IMR-90 (cell line): ENCODE data around the gene FNDC7. TPM values are rescaled to one million over a fixed set of nuclear protein-coding genes. Genes with fewer than 3 reads are reported as not detected.

ENCODE experiments used
- ATAC-seq: fragments of 200-7000 bp; cut with Tn5 transposase; 2 replicates; pipeline ENCODE4 v1.9.1; 2020; ENCODE audit warnings: low read depth, mild to moderate bottlenecking, moderate library complexity
- BruUV-seq: library from RNA; stranded (reverse); fragments of 400-500 nt; replicated peaks from 2 replicates; lab custom pipeline; 2021; lab: Mats Ljungman, UMichigan
- CTCF ChIA-PET: fragments of 300-600 bp; formaldehyde crosslinking; extraction: SDS; loops from one replicate; lab custom pipeline; 2021; ENCODE audit warnings: antibody characterized with exemption; lab: Yijun Ruan, JAX
- POLR2A ChIA-PET: fragments of 300-600 bp; sonication (Branson Sonifier 250); formaldehyde crosslinking; loops from one replicate; lab custom pipeline; 2022; ENCODE audit warnings: antibody characterized with exemption; ENCODE audit not compliant: unreplicated experiment; lab: Charles Lee
- DNase-seq: peaks from one replicate; pipeline ENCODE4 v3.0.0; 2013
- H2AFZ ChIP-seq: replicated peaks from 2 replicates; pipeline ENCODE3; 2013; ENCODE audit warnings: low read length, mild to moderate bottlenecking; ENCODE audit not compliant: poor library complexity
- H2AK5ac ChIP-seq: 2 replicates; pipeline ENCODE4 v1.6.1; 2013; ENCODE audit warnings: low read depth, low read length, inconsistent platforms
- H2AK9ac ChIP-seq: replicated peaks from 2 replicates; pipeline ENCODE3; 2013; ENCODE audit warnings: mild to moderate bottlenecking, low read depth, low read length, moderate library complexity; ENCODE audit not compliant: poor library complexity
- H2BK120ac ChIP-seq: 2 replicates; pipeline ENCODE4 v1.6.1; 2013; ENCODE audit warnings: low read depth, low read length, inconsistent platforms
- H2BK15ac ChIP-seq: 3 replicates; pipeline ENCODE4 v1.6.1; 2013; ENCODE audit warnings: low read depth, low read length, inconsistent platforms
- H2BK20ac ChIP-seq: 2 replicates; pipeline ENCODE4 v1.6.1; 2013; ENCODE audit warnings: low read depth, mild to moderate bottlenecking, inconsistent platforms, low read length, moderate library complexity
- H2BK5ac ChIP-seq: 2 replicates; pipeline ENCODE4 v1.6.1; 2013; ENCODE audit warnings: mild to moderate bottlenecking, low read depth, low read length, inconsistent platforms; ENCODE audit not compliant: poor library complexity, severe bottlenecking
- H3K14ac ChIP-seq: replicated peaks from 2 replicates; pipeline ENCODE4 v1.6.1; 2013; ENCODE audit warnings: low read depth, low read length, inconsistent platforms
- H3K18ac ChIP-seq: 2 replicates; pipeline ENCODE4 v1.6.1; 2013; ENCODE audit warnings: low read depth, low read length, control low read depth
- H3K23ac ChIP-seq: 2 replicates; pipeline ENCODE4 v1.6.1; 2013; ENCODE audit warnings: low read depth, low read length, inconsistent platforms
- H3K27ac ChIP-seq: 2 replicates; pipeline ENCODE4 v1.5.1; 2013; ENCODE audit warnings: mild to moderate bottlenecking, control low read depth, low read length; ENCODE audit not compliant: insufficient read depth
- H3K27me3 ChIP-seq: 2 replicates; pipeline ENCODE4 v1.6.1; 2013; ENCODE audit warnings: low read length; ENCODE audit not compliant: control insufficient read depth, insufficient read depth
- H3K36me3 ChIP-seq: 2 replicates; pipeline ENCODE4 v1.6.1; 2013; ENCODE audit warnings: low read length, mixed read lengths; ENCODE audit not compliant: control insufficient read depth, insufficient read depth
- H3K4ac ChIP-seq: 2 replicates; pipeline ENCODE4 v1.6.1; 2013; ENCODE audit warnings: low read depth, low read length, inconsistent platforms
- H3K4me1 ChIP-seq: 2 replicates; pipeline ENCODE4 v1.6.1; 2013; ENCODE audit warnings: low read length, mixed read lengths; ENCODE audit not compliant: control insufficient read depth, insufficient read depth
- H3K4me2 ChIP-seq: 2 replicates; pipeline ENCODE4 v1.6.1; 2013; ENCODE audit warnings: low read depth, mild to moderate bottlenecking, control low read depth, low read length, moderate library complexity
- H3K4me3 ChIP-seq: 2 replicates; pipeline ENCODE4 v1.5.1; 2013; ENCODE audit warnings: low read depth, mild to moderate bottlenecking, control low read depth, low read length, moderate library complexity; ENCODE audit not compliant: insufficient read depth
- H3K56ac ChIP-seq: 2 replicates; pipeline ENCODE4 v1.6.1; 2013; ENCODE audit warnings: low read length, inconsistent platforms; ENCODE audit not compliant: insufficient read depth; ENCODE audit errors: extremely low read depth
- H3K79me1 ChIP-seq, 2 experiments: 2 replicates each; pipeline ENCODE4 v1.6.1; 2013; ENCODE audit warnings: low read length in 2 of 2, inconsistent platforms in 1 of 2, low read depth in 1 of 2
- H3K9ac ChIP-seq: 2 replicates; pipeline ENCODE4 v1.6.1; 2013; ENCODE audit warnings: low read depth, low read length, control low read depth
- H3K9me1 ChIP-seq: 2 replicates; pipeline ENCODE4 v1.6.1; 2013; ENCODE audit warnings: low read length, inconsistent platforms; ENCODE audit not compliant: insufficient read depth
- H3K9me3 ChIP-seq: 2 replicates; pipeline ENCODE4 v1.6.1; 2013; ENCODE audit warnings: low read length; ENCODE audit not compliant: control insufficient read depth, insufficient read depth
- H4K20me1 ChIP-seq: 2 replicates; pipeline ENCODE4 v1.6.1; 2013; ENCODE audit warnings: low read length, inconsistent platforms; ENCODE audit not compliant: insufficient read depth
- H4K5ac ChIP-seq: 2 replicates; pipeline ENCODE4 v1.6.1; 2013; ENCODE audit warnings: mild to moderate bottlenecking, low read depth, low read length, control low read depth
- H4K8ac ChIP-seq, 2 experiments: 2 replicates each; pipeline ENCODE4 v1.6.1; 2013; ENCODE audit warnings: low read depth in 2 of 2, low read length in 2 of 2, control low read depth in 1 of 2, inconsistent platforms in 1 of 2
- H4K91ac ChIP-seq: 2 replicates; pipeline ENCODE4 v1.6.1; 2013; ENCODE audit warnings: low read depth, low read length, inconsistent platforms; ENCODE audit not compliant: insufficient read depth
- BHLHE40 ChIP-seq: fragments of 150-350 bp; IDR thresholded peaks from 2 replicates; pipeline ENCODE4 v1.6.1; 2016; ENCODE audit warnings: mild to moderate bottlenecking, low read depth, low read length
- CEBPB ChIP-seq: IDR thresholded peaks from 2 replicates; pipeline ENCODE4 v1.6.1; 2012; ENCODE audit warnings: low read depth, low read length, improper control_type of control experiment
- CHD1 ChIP-seq: IDR thresholded peaks from 2 replicates; pipeline ENCODE4 v1.6.1; 2012; ENCODE audit warnings: low read depth, low read length, improper control_type of control experiment
- FOS ChIP-seq: fragments of 150-350 bp; IDR thresholded peaks from 2 replicates; pipeline ENCODE4 v1.6.1; 2016; ENCODE audit warnings: low read depth, low read length
- MAFK ChIP-seq: IDR thresholded peaks from 2 replicates; pipeline ENCODE4 v1.6.1; 2012; ENCODE audit warnings: low read depth, low read length, improper control_type of control experiment
- MAZ ChIP-seq: IDR thresholded peaks from 2 replicates; pipeline ENCODE4 v1.6.1; 2012; ENCODE audit warnings: low read depth, mild to moderate bottlenecking, low read length, improper control_type of control experiment, moderate library complexity, borderline replicate concordance
- MXI1 ChIP-seq: IDR thresholded peaks from 2 replicates; pipeline ENCODE4 v1.6.1; 2012; ENCODE audit warnings: low read depth, mild to moderate bottlenecking, low read length, moderate library complexity, borderline replicate concordance
- NFE2L2 ChIP-seq: fragments of 150-350 bp; IDR thresholded peaks from 2 replicates; pipeline ENCODE4 v1.6.1; 2016; ENCODE audit warnings: low read depth, mild to moderate bottlenecking, low read length
- POLR2A ChIP-seq: IDR thresholded peaks from 2 replicates; pipeline ENCODE4 v1.6.1; 2012; ENCODE audit warnings: mild to moderate bottlenecking, low read depth, low read length
- RAD21 ChIP-seq: IDR thresholded peaks from 2 replicates; pipeline ENCODE4 v1.6.1; 2012; ENCODE audit warnings: low read length, improper control_type of control experiment
- RCOR1 ChIP-seq: IDR thresholded peaks from 2 replicates; pipeline ENCODE4 v1.6.1; 2012; ENCODE audit warnings: mild to moderate bottlenecking, low read length, improper control_type of control experiment; ENCODE audit not compliant: insufficient replicate concordance
- RFX5 ChIP-seq: IDR thresholded peaks from 2 replicates; pipeline ENCODE4 v1.8.0; 2012; ENCODE audit warnings: low read depth, mild to moderate bottlenecking, low read length, moderate library complexity
- SMC3 ChIP-seq: fragments of 150-350 bp; IDR thresholded peaks from 2 replicates; pipeline ENCODE4 v1.6.1; 2016; ENCODE audit warnings: low read depth, mild to moderate bottlenecking, antibody characterized with exemption, low read length, moderate library complexity
- WGBS, 2 experiments: methylation state at CpG; one replicate each; pipeline versions ENCODE4 v1.1.5 to v1.1.7; 2013; ENCODE audit warnings: missing lambda C conversion rate in 2 of 2; ENCODE audit not compliant: insufficient read length in 1 of 2; ENCODE audit errors: extremely low coverage in 2 of 2; 5-methylcytosine and 5-hydroxymethylcytosine counted together
- dilution Hi-C: fragments of 300-500 bp; cut with HindIII; formaldehyde crosslinking; loops from one replicate; pipeline ENCODE4 v1.14.3; 2018; ENCODE audit warnings: low sequenced_read_pairs; ENCODE audit not compliant: unreplicated experiment
- in situ Hi-C: fragments of 300-500 bp; cut with MboI; formaldehyde crosslinking; loops from 3 replicates; pipeline ENCODE4 v1.14.3; 2019; ENCODE audit warnings: low sequenced_read_pairs, inconsistent platforms, mixed read lengths
- intact Hi-C: fragments of 100-400 bp; cut with micrococcal nuclease; formaldehyde crosslinking; loops from 2 replicates; pipeline ENCODE4 v1.10.0; 2022
- polyA plus RNA-seq, 3 experiments: library from polyadenylated mRNA; depleted of rRNA; stranded (reverse); fragments of >200 nt; gene quantifications; 2 replicates each; pipeline ENCODE4 v1.2.3, GENCODE V29; 2012; ENCODE audit warnings: low replicate concordance in 1 of 3
- total RNA-seq: library from RNA; depleted of rRNA; stranded (reverse); fragments of >200 nt; gene quantifications from 2 replicates; pipeline ENCODE4 v1.2.3, GENCODE V29; 2012
- TF ChIP-seq, protein P1 (sequence below): conservative IDR thresholded peaks from 2 replicates; pipeline ENCODE4 v1.5.1; 2012; ENCODE audit warnings: mild to moderate bottlenecking, low read depth, low read length, improper control_type of control experiment
- TF ChIP-seq, protein P2 (sequence below): fragments of 150-350 bp; IDR thresholded peaks from 2 replicates; pipeline ENCODE4 v1.6.1; 2017; ENCODE audit warnings: mild to moderate bottlenecking, antibody characterized with exemption, low read length, low read depth
- TF ChIP-seq, protein P3 (sequence below): fragments of 150-350 bp; IDR thresholded peaks from 2 replicates; pipeline ENCODE4 v1.6.1; 2016; ENCODE audit warnings: low read depth, mild to moderate bottlenecking, low read length, moderate library complexity, borderline replicate concordance

Gene FNDC7
- total and polyA plus RNA-seq, 2 of the 4 experiments (the other 2 are of a cell fraction), result not detected

DNA sequence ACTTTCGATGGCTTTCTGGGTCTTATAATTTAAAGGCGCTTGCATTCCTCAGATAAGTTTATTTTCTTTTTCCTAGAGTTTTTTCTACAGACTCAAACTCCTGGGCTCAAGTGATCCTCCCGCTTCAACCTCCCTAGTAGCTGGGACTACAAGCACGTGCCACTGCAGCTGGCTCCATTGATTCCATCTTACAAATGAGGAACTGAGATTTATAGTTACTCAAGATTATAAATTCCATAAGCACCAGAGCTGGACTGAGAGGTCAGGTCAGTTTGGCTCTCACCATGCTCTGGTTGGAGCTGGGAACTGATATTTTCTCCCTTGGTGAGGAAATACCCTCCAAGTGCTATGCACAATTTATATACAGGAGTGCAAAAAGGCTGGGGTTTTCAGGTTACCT, 34.0 kb upstream of the FNDC7 start:
- H3K56ac ChIP-seq, result no peak overlapping the region
- H3K9ac ChIP-seq, result no peak overlapping the region
- H4K20me1 ChIP-seq, result no peaks in the 10 kb centered on the region
- WGBS, 2 experiments, result no CpG with 5 or more reads among the region's 4 CpGs
- no peak overlapping the region for H2BK120ac ChIP-seq
- no peak for TF ChIP-seq RFX5
- no peak for TF ChIP-seq FOS
- no peak for TF ChIP-seq SMC3
- TF ChIP-seq, protein P1, sequence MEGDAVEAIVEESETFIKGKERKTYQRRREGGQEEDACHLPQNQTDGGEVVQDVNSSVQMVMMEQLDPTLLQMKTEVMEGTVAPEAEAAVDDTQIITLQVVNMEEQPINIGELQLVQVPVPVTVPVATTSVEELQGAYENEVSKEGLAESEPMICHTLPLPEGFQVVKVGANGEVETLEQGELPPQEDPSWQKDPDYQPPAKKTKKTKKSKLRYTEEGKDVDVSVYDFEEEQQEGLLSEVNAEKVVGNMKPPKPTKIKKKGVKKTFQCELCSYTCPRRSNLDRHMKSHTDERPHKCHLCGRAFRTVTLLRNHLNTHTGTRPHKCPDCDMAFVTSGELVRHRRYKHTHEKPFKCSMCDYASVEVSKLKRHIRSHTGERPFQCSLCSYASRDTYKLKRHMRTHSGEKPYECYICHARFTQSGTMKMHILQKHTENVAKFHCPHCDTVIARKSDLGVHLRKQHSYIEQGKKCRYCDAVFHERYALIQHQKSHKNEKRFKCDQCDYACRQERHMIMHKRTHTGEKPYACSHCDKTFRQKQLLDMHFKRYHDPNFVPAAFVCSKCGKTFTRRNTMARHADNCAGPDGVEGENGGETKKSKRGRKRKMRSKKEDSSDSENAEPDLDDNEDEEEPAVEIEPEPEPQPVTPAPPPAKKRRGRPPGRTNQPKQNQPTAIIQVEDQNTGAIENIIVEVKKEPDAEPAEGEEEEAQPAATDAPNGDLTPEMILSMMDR, result no peak
- TF ChIP-seq RCOR1, result no peak
- TF ChIP-seq CEBPB, result no peak
- no peak for TF ChIP-seq POLR2A
- TF ChIP-seq BHLHE40, result no peak
- no peak for TF ChIP-seq MAFK
- TF ChIP-seq, protein P2, sequence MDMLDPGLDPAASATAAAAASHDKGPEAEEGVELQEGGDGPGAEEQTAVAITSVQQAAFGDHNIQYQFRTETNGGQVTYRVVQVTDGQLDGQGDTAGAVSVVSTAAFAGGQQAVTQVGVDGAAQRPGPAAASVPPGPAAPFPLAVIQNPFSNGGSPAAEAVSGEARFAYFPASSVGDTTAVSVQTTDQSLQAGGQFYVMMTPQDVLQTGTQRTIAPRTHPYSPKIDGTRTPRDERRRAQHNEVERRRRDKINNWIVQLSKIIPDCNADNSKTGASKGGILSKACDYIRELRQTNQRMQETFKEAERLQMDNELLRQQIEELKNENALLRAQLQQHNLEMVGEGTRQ, result no peak
- TF ChIP-seq RAD21, result no peak
- no peak for TF ChIP-seq MXI1
- TF ChIP-seq NFE2L2, result no peak
- TF ChIP-seq, protein P3, sequence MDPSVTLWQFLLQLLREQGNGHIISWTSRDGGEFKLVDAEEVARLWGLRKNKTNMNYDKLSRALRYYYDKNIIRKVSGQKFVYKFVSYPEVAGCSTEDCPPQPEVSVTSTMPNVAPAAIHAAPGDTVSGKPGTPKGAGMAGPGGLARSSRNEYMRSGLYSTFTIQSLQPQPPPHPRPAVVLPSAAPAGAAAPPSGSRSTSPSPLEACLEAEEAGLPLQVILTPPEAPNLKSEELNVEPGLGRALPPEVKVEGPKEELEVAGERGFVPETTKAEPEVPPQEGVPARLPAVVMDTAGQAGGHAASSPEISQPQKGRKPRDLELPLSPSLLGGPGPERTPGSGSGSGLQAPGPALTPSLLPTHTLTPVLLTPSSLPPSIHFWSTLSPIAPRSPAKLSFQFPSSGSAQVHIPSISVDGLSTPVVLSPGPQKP, result no peak
- TF ChIP-seq CHD1, result no peak
- TF ChIP-seq MAZ, result no peak
- intact Hi-C loops, result no loop called here
- H3K36me3 ChIP-seq, result no peaks in the 10 kb centered on the region
- H2BK5ac ChIP-seq, result no peak overlapping the region
- no peak overlapping the region for H3K4me2 ChIP-seq
- H3K18ac ChIP-seq, result no peak overlapping the region
- H2AK5ac ChIP-seq, result no peak overlapping the region
- H3K27ac ChIP-seq, result no peak overlapping the region
- ChIA-PET POLR2A (no interaction called here), CTCF (no interaction called here)
- no peak overlapping the region for H3K4ac ChIP-seq
- no peak overlapping the region for H2BK20ac ChIP-seq
- no peak overlapping the region for H4K5ac ChIP-seq
- no peak overlapping the region for H4K91ac ChIP-seq
- H3K4me3 ChIP-seq, result no peak overlapping the region
- no peak overlapping the region for H3K14ac ChIP-seq
- in situ Hi-C loops, result no loop called here
- ATAC-seq (no peak), DNase-seq (no peak)
- H2AK9ac ChIP-seq, result no peak overlapping the region
- H4K8ac ChIP-seq, result no peak overlapping the region
- BruUV-seq, result no TSS peak
- no peaks in the 10 kb centered on the region for H3K4me1 ChIP-seq
- dilution Hi-C loops, result no loop called here
- H3K9me3 ChIP-seq, result no peaks in the 10 kb centered on the region
- no peak overlapping the region for H2BK15ac ChIP-seq
- H3K79me1 ChIP-seq, result no peaks in the 10 kb centered on the region
- H2AFZ ChIP-seq, result no peak overlapping the region
- no peaks in the 10 kb centered on the region for H3K27me3 ChIP-seq
- no peaks in the 10 kb centered on the region for H3K9me1 ChIP-seq
- H3K23ac ChIP-seq, result no peak overlapping the region
